ENCODE measurements around the gene SYNPO2.

- TF ChIP-seq, protein P1, sequence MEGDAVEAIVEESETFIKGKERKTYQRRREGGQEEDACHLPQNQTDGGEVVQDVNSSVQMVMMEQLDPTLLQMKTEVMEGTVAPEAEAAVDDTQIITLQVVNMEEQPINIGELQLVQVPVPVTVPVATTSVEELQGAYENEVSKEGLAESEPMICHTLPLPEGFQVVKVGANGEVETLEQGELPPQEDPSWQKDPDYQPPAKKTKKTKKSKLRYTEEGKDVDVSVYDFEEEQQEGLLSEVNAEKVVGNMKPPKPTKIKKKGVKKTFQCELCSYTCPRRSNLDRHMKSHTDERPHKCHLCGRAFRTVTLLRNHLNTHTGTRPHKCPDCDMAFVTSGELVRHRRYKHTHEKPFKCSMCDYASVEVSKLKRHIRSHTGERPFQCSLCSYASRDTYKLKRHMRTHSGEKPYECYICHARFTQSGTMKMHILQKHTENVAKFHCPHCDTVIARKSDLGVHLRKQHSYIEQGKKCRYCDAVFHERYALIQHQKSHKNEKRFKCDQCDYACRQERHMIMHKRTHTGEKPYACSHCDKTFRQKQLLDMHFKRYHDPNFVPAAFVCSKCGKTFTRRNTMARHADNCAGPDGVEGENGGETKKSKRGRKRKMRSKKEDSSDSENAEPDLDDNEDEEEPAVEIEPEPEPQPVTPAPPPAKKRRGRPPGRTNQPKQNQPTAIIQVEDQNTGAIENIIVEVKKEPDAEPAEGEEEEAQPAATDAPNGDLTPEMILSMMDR (IDR thresholded peaks at IDR 0.05): no peak
- TF ChIP-seq POLR2AphosphoS5 (IDR thresholded peaks at IDR 0.05) (no peak), POLR2A (IDR thresholded peaks at IDR 0.05) (no peak)
These were observed 16.5 kb upstream of the SYNPO2 start for GRCh38 chr4:118872181-118872580.
